Fibroblast of villous mesenchyme (primary cell): ENCODE results near the gene GRB10. TPM values are rescaled to one million over a fixed set of nuclear protein-coding genes. Genes with fewer than 3 reads are reported as not detected.

Source experiments
- DNase-seq: peaks from one replicate; pipeline ENCODE4 v3.0.0-alpha.2; 2010; ENCODE audit warnings: low read depth
- H3K4me3 ChIP-seq: 2 replicates; pipeline ENCODE4 v1.5.1; 2011; ENCODE audit warnings: low read depth, mild to moderate bottlenecking, low read length
- CTCF ChIP-seq: IDR thresholded peaks from 2 replicates; pipeline ENCODE4 v1.5.1; 2012; ENCODE audit warnings: low read depth, mild to moderate bottlenecking, low read length; ENCODE audit not compliant: insufficient read depth
- total RNA-seq: library from RNA; depleted of rRNA; stranded (reverse); fragments of >200 nt; gene quantifications from 2 replicates; pipeline ENCODE4 v1.2.3, GENCODE V29; 2012

The GRB10 gene
- total RNA-seq, 1 donor = 23.3 TPM

DNA sequence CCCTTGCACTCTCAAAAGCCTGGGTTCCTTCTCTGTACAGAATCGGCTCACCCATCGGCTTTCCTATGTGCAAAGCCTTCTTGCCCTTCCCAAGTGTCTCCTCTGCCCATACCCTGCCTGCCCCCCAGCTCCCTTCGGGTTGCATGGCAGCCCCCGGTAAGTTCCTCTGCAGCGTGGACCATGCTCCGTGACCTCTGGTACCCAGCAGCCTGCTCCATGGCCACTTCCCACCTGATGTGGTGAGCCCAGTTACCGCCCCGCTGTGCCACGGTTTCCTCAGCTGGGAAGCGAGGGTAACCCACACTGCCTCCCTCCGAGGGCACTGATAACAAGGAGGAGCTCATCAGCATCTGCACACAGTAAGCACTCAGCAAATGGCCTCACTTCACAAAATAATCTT is 110.7 kb downstream of the GRB10 start:
- no peak for TF ChIP-seq CTCF
- H3K4me3 ChIP-seq = no peak overlapping the region
- no peak for DNase-seq

DNA sequence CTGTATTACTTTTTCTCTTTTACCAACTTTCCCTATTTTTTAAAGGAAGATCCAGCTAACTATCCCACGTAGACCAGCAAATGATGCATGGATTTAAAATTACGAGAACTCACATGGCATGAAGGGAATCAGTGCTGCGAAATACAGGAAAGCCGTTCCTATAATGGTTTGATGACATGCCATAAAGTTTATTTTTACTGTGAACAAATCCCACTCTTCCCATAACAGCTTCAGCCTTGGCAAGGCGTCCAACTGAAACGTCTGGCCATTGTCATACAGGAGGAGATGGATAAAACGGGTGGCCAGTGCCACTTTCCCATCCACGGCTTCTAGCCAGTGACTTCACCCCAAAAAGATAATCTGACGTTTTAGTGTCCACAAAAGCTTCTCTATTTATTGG is 111.3 kb downstream of the GRB10 start:
- no peak for TF ChIP-seq CTCF
- DNase-seq = no peak
- no peak overlapping the region for H3K4me3 ChIP-seq

- no peak for DNase-seq
- TF ChIP-seq CTCF = no peak
These were observed 112.8 kb downstream of the GRB10 start for GRCh38 chr7:50669890-50670289.

DNA sequence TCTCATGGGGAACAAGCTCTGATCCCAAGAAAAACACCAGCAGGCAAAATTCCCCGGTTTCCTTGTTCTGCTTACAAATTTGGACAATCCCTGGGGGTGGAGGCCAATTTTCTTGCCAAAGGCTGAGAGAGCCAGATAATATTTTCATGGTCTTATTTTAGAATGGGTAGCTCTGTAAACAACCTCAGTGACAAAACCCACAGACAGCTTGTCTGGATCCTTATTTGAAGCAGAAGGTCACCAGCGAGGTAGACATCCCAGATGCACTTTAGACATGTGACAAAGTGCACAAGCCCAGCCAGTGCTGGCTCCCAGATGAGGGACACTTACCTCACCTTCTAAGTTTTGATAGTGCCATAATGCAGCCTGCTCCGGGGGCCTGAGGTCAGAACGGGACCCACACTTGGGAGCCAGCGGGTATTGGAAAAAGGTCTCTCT is 114.9 kb downstream of the GRB10 start:
- no peak for TF ChIP-seq CTCF

More at GRCh38 chr7:50669890-50670289, 112.8 kb downstream of the GRB10 start:
- no peak overlapping the region for H3K4me3 ChIP-seq

GRCh38 chr7:50667338-50667737 is 115.4 kb downstream of the GRB10 start:
- no peak overlapping the region for H3K4me3 ChIP-seq
- TF ChIP-seq CTCF = no peak
- peak; percentile 36 for DNase-seq

More for the DNA sequence above, 114.9 kb downstream of the GRB10 start:
- H3K4me3 ChIP-seq = no peak overlapping the region
- DNase-seq = no peak

DNA sequence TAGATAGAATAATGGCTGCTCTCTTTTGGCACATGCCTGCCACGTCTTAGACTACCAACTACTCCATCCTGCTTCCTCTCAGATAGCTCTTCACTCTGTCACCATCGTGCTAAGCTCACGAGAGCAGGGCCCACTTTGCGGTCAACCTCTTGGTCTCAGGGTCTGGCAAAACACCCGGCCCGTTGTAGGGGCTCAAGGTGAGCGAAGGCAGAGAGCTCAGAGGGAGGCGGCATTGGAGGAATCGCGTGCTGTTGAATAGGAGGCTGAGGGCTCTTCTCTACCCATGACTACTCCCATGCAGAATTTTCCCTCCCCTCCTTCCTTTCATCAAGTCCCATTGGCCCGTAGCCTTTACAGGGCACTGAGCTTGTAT is 116.6 kb downstream of the GRB10 start:
- no peak overlapping the region for H3K4me3 ChIP-seq
- DNase-seq = no peak
- no peak for TF ChIP-seq CTCF

DNA sequence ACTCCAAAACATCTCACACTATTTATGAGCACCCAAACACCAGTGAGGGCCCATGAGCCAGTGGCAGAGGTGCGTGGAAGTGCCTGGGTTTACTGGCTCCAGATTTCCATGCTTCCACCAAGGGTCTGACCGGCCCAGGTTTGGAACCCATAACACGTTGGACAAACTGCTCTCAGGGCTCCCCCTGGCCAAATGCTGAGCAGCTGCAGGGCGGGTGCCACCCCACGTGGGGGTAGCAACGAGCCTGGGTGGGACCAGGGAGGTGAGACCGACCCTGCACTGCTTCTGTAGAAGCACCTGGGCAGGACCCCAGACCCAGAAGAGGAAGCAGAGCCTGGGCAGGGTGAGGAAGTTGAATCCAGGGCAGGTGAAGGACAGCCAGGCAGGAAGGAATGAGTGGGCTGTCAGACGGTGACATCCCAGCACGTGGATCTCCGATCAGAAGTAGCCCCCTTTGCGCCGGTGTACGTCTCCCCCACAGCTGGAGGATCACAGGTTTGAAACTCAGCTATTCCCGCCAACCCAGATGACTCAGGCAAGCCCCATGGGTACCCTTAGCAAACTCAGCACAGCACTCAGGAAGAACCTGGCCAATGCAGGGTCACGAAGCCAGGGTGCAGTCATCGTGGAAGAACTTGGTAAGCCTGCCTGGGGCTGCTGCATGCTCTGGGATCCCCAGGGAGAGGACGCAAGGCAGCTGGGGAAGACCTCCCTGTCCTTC is 117.1 kb downstream of the GRB10 start:
- no peak for TF ChIP-seq CTCF
- DNase-seq = no peak
- H3K4me3 ChIP-seq = no peak overlapping the region
